Activated CD8-positive, alpha-beta T cell treated with anti-CD3 and anti-CD28 coated beads for 36 hours (primary cell): ENCODE results near the gene GASK1B. TPM values are rescaled to one million over a fixed set of nuclear protein-coding genes. Genes with fewer than 3 reads are reported as not detected.

Source experiments
- ATAC-seq: fragments of 200-7000 bp; cut with Tn5 transposase; one replicate; pipeline ENCODE4 v1.10.0; 2021; ENCODE audit warnings: mild to moderate bottlenecking, moderate library complexity
- CTCF ChIA-PET: fragments of 350-600 bp; sonication (Branson Sonifier 250); formaldehyde crosslinking; loops from one replicate; lab custom pipeline; 2021; ENCODE audit warnings: antibody characterized with exemption; lab: Charles Lee
- POLR2A ChIA-PET: fragments of 350-600 bp; sonication (Branson Sonifier 250); formaldehyde crosslinking; loops from one replicate; lab custom pipeline; 2021; ENCODE audit warnings: antibody characterized with exemption; lab: Charles Lee
- DNase-seq: peaks from one replicate; pipeline ENCODE4 v3.0.0-alpha.2; 2020
- H3K27ac Mint-ChIP-seq: one replicate; pipeline ENCODE4 v1.8.0; 2021; ENCODE audit warnings: mild to moderate bottlenecking, mixed read lengths
- H3K27me3 Mint-ChIP-seq: one replicate; pipeline ENCODE4 v1.8.0; 2021; ENCODE audit warnings: mixed read lengths
- H3K36me3 Mint-ChIP-seq: one replicate; pipeline ENCODE4 v1.8.0; 2021; ENCODE audit warnings: low read depth, mixed read lengths
- H3K4me1 Mint-ChIP-seq: one replicate; pipeline ENCODE4 v1.8.0; 2021; ENCODE audit warnings: low read depth, mixed read lengths
- H3K4me3 Mint-ChIP-seq: one replicate; pipeline ENCODE4 v1.8.0; 2021; ENCODE audit warnings: mild to moderate bottlenecking, moderate library complexity, mixed read lengths
- H3K9me3 Mint-ChIP-seq: one replicate; pipeline ENCODE4 v1.8.0; 2021; ENCODE audit warnings: mixed read lengths
- intact Hi-C: fragments of 100-400 bp; cut with micrococcal nuclease; formaldehyde crosslinking; loops from one replicate; pipeline ENCODE4 v1.10.0; 2022
- total RNA-seq, 2 experiments: library from RNA; stranded (reverse); gene quantifications; one replicate each; pipeline ENCODE4 v1.2.3, GENCODE V29; 2021
- TF ChIP-seq, protein P1 (sequence below): fragments of 200-600 bp; IDR thresholded peaks from one replicate; pipeline ENCODE4 v1.8.0; 2022; ENCODE audit warnings: antibody characterized with exemption, mild to moderate bottlenecking

The GASK1B gene
- total RNA-seq, 2 experiments from 2014 or later, result not detected

- Mint-ChIP-seq H3K27me3 (peaks cover 3% of the 10 kb centered on the region), H3K27ac (no peak overlapping the region), H3K4me3 (no peak overlapping the region), H3K4me1 (no peaks in the 10 kb centered on the region), H3K36me3 (no peaks in the 10 kb centered on the region), H3K9me3 (no peaks in the 10 kb centered on the region)
- DNase-seq (no peak), ATAC-seq (no peak)
- ChIA-PET POLR2A (no interaction called here), CTCF (no interaction called here)
- intact Hi-C loops, result no loop called here
- TF ChIP-seq, protein P1, sequence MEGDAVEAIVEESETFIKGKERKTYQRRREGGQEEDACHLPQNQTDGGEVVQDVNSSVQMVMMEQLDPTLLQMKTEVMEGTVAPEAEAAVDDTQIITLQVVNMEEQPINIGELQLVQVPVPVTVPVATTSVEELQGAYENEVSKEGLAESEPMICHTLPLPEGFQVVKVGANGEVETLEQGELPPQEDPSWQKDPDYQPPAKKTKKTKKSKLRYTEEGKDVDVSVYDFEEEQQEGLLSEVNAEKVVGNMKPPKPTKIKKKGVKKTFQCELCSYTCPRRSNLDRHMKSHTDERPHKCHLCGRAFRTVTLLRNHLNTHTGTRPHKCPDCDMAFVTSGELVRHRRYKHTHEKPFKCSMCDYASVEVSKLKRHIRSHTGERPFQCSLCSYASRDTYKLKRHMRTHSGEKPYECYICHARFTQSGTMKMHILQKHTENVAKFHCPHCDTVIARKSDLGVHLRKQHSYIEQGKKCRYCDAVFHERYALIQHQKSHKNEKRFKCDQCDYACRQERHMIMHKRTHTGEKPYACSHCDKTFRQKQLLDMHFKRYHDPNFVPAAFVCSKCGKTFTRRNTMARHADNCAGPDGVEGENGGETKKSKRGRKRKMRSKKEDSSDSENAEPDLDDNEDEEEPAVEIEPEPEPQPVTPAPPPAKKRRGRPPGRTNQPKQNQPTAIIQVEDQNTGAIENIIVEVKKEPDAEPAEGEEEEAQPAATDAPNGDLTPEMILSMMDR, result no peak
Observed at GRCh38 chr4:158202481-158202880, 29.7 kb upstream of the GASK1B start.

DNA sequence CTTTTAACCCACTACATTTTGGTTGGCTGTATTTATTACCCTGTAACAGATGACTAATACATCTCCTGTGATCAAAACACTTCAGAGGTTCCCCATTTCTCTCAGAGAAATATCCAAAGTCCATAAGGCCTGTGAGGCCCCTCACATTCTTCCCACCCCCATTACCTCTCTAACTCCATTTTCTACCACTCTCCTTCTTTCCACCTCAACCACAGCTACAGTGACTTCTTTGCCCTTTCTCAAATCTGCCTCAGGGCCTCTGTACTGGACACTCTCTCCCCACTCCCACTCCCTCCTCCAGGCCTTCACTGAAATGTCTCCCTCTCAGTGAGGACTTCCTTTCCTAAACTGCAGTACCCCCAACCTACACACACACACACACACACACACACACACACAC is 29.1 kb upstream of the GASK1B start:
- no peak for ATAC-seq
- intact Hi-C loops, result no loop called here
- Mint-ChIP-seq H3K4me3 (no peak overlapping the region), H3K27me3 (peaks cover 5% of the 10 kb centered on the region), H3K9me3 (no peaks in the 10 kb centered on the region), H3K27ac (no peak overlapping the region), H3K4me1 (no peaks in the 10 kb centered on the region), H3K36me3 (no peaks in the 10 kb centered on the region)
- TF ChIP-seq, protein P1, result no peak
- POLR2A ChIA-PET, result no interaction called here
- CTCF ChIA-PET, result no interaction called here
- no peak for DNase-seq

DNA sequence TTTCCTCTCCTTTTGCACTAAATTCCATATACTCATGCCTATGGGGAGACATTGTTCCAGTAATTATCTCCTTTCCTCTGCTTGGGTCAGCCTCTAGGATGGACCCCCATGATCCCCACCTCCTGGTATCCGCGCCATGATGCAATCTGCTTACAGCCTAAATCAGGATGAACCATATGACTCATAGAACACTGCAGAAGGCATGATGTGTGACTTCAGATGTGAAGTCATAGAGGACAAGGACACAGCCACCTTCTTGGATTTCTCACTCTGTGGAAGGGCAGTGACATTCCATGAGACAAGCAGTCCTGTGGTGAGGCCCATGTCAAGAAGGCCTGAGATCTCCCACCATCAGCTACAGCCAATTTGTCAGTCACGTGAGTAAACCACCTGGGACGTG is 28.5 kb upstream of the GASK1B start:
- TF ChIP-seq, protein P1, result no peak
- H3K36me3 Mint-ChIP-seq, result no peaks in the 10 kb centered on the region
- peaks cover 6% of the 10 kb centered on the region for H3K27me3 Mint-ChIP-seq
- intact Hi-C loops, result no loop called here
- CTCF ChIA-PET, result no interaction called here
- H3K9me3 Mint-ChIP-seq, result no peaks in the 10 kb centered on the region
- no peak for DNase-seq
- H3K4me1 Mint-ChIP-seq, result no peaks in the 10 kb centered on the region
- no peak overlapping the region for H3K4me3 Mint-ChIP-seq
- POLR2A ChIA-PET, result no interaction called here
- ATAC-seq, result no peak
- no peak overlapping the region for H3K27ac Mint-ChIP-seq

GRCh38 chr4:158200214-158200613 is 27.4 kb upstream of the GASK1B start:
- Mint-ChIP-seq H3K4me3 (no peak overlapping the region), H3K4me1 (no peaks in the 10 kb centered on the region), H3K36me3 (no peaks in the 10 kb centered on the region), H3K27me3 (peaks cover 6% of the 10 kb centered on the region), H3K9me3 (no peaks in the 10 kb centered on the region), H3K27ac (no peak overlapping the region)
- ATAC-seq, result no peak
- ChIA-PET CTCF (no interaction called here), POLR2A (no interaction called here)
- no peak for DNase-seq
- intact Hi-C loops, result no loop called here
- TF ChIP-seq, protein P1, result no peak

- POLR2A ChIA-PET, result no interaction called here
- ATAC-seq (no peak), DNase-seq (no peak)
- H3K4me1 Mint-ChIP-seq, result no peaks in the 10 kb centered on the region
- CTCF ChIA-PET, result interaction anchor here (1.1 kb wide), 1 partner anchor 12 kb away, joined by 3 read pairs; no protein-coding TSS in a partner anchor
- H3K36me3 Mint-ChIP-seq, result no peaks in the 10 kb centered on the region
- H3K4me3 Mint-ChIP-seq, result no peak overlapping the region
- TF ChIP-seq, protein P1, result no peak
- H3K27ac Mint-ChIP-seq, result no peak overlapping the region
- H3K27me3 Mint-ChIP-seq, result peaks cover 4% of the 10 kb centered on the region
- intact Hi-C loops, result no loop called here
- no peaks in the 10 kb centered on the region for H3K9me3 Mint-ChIP-seq
Observed at GRCh38 chr4:158197194-158197776, 24.5 kb upstream of the GASK1B start.
